Progenitor cell of endocrine pancreas (in vitro differentiated cells): ENCODE measurements around the gene NRCAM. TPM values are rescaled to one million over a fixed set of nuclear protein-coding genes. Genes with fewer than 3 reads are reported as not detected.

Experiments
- DNase-seq: peaks from one replicate; pipeline ENCODE4 v3.0.0; 2021; ENCODE audit warnings: low spot score; ENCODE audit not compliant: unreplicated experiment
- H3K27ac Mint-ChIP-seq: 2 replicates; pipeline ENCODE4 v1.8.0; 2021; ENCODE audit warnings: mild to moderate bottlenecking, moderate library complexity, mixed read lengths
- H3K27me3 Mint-ChIP-seq: 2 replicates; pipeline ENCODE4 v1.8.0; 2021; ENCODE audit warnings: mixed read lengths
- H3K36me3 Mint-ChIP-seq: 2 replicates; pipeline ENCODE4 v1.8.0; 2022; ENCODE audit warnings: mixed read lengths; ENCODE audit not compliant: insufficient read depth
- H3K4me1 Mint-ChIP-seq: 2 replicates; pipeline ENCODE4 v1.8.0; 2021; ENCODE audit warnings: low read depth, mixed read lengths
- H3K4me3 Mint-ChIP-seq: 2 replicates; pipeline ENCODE4 v1.8.0; 2021; ENCODE audit warnings: low read depth, mild to moderate bottlenecking, moderate library complexity, mixed read lengths
- H3K9me3 Mint-ChIP-seq: 2 replicates; pipeline ENCODE4 v1.8.0; 2021; ENCODE audit warnings: low read depth, mixed read lengths
- total RNA-seq: library from RNA; stranded (reverse); gene quantifications from 2 replicates; pipeline ENCODE4 v1.2.1, GENCODE V29; 2021
- TF ChIP-seq, protein P1 (sequence below): fragments of 200-600 bp; sonication (generic); IDR thresholded peaks from one replicate; pipeline ENCODE4 v1.5.0; 2021; ENCODE audit warnings: antibody characterized with exemption, mild to moderate bottlenecking; ENCODE audit not compliant: unreplicated experiment

Gene NRCAM
- total RNA-seq, 1 donor from 2014 or later: 19.9 TPM

DNA sequence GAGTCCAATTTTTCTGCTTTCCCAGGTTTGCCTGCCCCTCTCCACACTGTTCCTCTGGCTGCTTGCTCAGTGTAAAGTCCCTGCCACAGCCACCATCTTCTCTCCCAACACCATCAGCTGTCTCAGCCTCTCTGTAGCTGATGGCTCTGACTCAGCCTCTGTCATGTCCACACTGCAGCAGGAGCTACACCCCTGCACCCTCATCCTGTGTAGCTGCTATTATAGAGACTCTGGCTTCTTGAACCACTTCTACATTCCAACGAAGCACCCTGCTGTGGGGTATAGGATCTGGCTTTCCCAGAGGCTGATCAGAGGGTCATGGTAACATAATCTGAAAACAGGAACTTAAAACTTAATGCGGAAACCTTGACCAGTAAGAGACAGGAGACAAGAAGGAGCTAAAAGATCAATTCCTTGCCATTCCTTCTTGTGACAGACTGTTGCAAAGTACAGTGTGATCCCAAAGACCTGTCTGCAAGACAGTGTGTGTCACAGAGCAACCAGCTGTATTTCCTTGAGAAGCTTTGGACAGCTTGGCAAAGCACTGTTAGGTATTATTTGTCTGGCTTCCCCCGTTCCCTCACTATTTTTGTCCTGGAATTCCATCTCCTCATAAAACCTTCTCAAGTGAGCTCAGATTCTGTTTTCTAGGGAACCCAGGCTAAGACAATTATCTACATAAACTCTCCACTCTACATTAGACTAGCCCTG lies 42.3 kb downstream of the NRCAM start:
- TF ChIP-seq, protein P1, sequence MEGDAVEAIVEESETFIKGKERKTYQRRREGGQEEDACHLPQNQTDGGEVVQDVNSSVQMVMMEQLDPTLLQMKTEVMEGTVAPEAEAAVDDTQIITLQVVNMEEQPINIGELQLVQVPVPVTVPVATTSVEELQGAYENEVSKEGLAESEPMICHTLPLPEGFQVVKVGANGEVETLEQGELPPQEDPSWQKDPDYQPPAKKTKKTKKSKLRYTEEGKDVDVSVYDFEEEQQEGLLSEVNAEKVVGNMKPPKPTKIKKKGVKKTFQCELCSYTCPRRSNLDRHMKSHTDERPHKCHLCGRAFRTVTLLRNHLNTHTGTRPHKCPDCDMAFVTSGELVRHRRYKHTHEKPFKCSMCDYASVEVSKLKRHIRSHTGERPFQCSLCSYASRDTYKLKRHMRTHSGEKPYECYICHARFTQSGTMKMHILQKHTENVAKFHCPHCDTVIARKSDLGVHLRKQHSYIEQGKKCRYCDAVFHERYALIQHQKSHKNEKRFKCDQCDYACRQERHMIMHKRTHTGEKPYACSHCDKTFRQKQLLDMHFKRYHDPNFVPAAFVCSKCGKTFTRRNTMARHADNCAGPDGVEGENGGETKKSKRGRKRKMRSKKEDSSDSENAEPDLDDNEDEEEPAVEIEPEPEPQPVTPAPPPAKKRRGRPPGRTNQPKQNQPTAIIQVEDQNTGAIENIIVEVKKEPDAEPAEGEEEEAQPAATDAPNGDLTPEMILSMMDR: no peak
- H3K9me3 Mint-ChIP-seq: peaks cover 3% of the 10 kb centered on the region

DNA sequence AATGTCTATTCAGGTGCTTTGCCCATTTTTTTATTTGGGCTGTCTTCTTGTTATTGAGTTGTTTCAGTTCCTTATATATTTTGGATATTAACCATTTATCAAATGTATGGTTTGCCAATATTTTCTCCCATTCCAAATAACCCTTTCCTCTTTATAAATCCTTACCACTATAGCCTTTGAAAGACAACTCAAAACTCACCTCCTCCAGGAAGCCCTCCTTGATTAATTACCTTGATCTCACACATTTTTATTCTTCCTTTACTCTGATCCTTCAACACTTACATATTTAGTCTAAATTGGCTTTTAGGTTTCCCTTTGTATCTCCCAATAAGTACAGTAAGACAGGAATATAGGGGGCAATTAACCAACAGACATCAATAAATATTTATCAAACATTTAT lies 42.9 kb downstream of the NRCAM start:
- TF ChIP-seq, protein P1: no peak
- Mint-ChIP-seq H3K36me3 (no peaks in the 10 kb centered on the region), H3K27me3 (no peaks in the 10 kb centered on the region), H3K9me3 (peaks cover 3% of the 10 kb centered on the region), H3K4me3 (no peak overlapping the region), H3K27ac (no peak overlapping the region), H3K4me1 (peaks cover 3% of the 10 kb centered on the region)
- DNase-seq: no peak

More for the DNA sequence above, 42.3 kb downstream of the NRCAM start:
- no peaks in the 10 kb centered on the region for H3K36me3 Mint-ChIP-seq
- no peak overlapping the region for H3K4me3 Mint-ChIP-seq
- DNase-seq: no peak
- H3K27me3 Mint-ChIP-seq: no peaks in the 10 kb centered on the region
- H3K27ac Mint-ChIP-seq: no peak overlapping the region
- H3K4me1 Mint-ChIP-seq: peaks cover 3% of the 10 kb centered on the region

DNA sequence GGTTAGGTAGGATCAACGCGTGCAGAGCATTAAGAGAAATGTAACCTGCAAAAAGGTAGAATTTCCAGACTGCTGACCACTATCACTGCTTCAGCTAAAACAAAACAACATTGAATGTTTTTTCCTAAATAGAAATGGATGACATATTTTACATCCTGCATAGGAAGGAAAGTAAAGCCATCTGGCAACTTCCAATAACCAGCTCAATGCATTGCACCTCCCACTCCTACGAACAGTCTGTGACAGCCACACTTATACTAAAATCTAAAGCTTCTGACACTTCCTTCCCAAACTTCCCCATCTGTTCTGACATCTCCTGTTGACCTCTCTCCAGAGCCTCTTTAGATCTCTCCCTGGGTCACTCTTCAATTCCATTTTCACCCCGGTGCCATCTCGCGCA lies 47.1 kb downstream of the NRCAM start:
- no peak for DNase-seq
- TF ChIP-seq, protein P1: no peak
- no peak overlapping the region for H3K27ac Mint-ChIP-seq
- H3K9me3 Mint-ChIP-seq: peaks cover 3% of the 10 kb centered on the region
- H3K27me3 Mint-ChIP-seq: no peaks in the 10 kb centered on the region
- no peaks in the 10 kb centered on the region for H3K36me3 Mint-ChIP-seq
- peaks cover 5% of the 10 kb centered on the region for H3K4me1 Mint-ChIP-seq
- H3K4me3 Mint-ChIP-seq: no peak overlapping the region

DNA sequence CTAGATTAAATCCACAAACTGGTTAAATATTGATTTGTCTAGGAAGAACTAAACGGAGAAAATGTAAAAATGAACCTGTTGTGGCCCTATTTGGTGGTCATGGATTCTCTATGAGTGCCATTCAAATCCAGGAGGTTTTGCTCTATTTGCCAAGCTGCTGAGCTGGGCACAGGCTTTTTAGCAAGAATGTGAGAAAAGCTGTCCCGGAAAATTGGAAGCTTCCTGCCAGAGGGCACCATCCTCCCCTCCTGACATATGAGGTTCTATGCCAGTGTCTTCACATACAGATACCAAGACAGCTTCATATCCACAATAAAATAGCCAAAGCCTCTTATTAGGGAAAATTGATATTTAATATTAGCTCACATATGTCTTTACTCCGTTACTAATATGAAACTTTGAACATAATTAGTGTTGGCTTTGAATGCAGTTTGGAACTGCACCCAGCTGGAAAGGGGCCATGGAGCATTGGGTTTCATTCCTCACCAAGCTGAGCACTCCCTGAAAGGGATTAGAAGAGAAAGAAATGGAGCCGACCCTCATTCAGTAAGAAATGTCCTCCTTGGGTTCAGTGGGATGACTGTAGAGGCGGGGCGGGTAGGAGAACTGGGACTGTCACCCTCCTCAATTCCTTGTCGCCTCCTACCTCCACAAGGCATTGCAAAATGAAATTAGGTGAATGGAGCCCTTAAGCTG lies 47.8 kb downstream of the NRCAM start:
- H3K27me3 Mint-ChIP-seq: no peaks in the 10 kb centered on the region
- no peak overlapping the region for H3K27ac Mint-ChIP-seq
- TF ChIP-seq, protein P1: no peak
- H3K36me3 Mint-ChIP-seq: no peaks in the 10 kb centered on the region
- H3K9me3 Mint-ChIP-seq: peaks cover 3% of the 10 kb centered on the region
- no peak overlapping the region for H3K4me3 Mint-ChIP-seq
- H3K4me1 Mint-ChIP-seq: peaks cover 5% of the 10 kb centered on the region
- DNase-seq: no peak

DNA sequence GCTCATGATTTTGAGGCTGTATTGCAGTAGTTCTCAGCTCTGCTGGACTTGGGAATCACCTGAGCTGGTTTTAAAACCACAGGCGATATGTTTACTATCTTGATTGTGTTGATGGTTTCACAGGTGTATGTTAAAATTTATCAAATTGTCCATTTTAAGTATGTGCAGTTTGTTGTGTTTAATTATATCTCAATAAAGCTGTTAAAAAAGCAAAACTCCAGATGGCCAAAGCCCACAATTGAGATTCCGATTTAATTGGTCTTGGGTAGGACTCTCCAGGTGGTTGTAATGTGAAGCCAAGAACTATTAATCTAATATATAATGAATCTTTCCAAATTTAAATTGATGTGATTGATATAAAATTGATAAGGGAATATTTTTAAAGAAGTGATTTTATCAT lies 48.6 kb downstream of the NRCAM start:
- TF ChIP-seq, protein P1: no peak
- Mint-ChIP-seq H3K27me3 (no peaks in the 10 kb centered on the region), H3K9me3 (no peaks in the 10 kb centered on the region), H3K27ac (no peak overlapping the region), H3K36me3 (no peaks in the 10 kb centered on the region), H3K4me1 (peaks cover 5% of the 10 kb centered on the region), H3K4me3 (no peak overlapping the region)
- DNase-seq: no peak
